Right lobe of liver (tissue), 6 donors: Measurements from ENCODE around the gene PTPRD. TPM values are rescaled to one million over a fixed set of nuclear protein-coding genes. Genes with fewer than 3 reads are reported as not detected.

Experiments used
- ATAC-seq, 4 donors: fragments of 200-7000 bp; cut with Tn5 transposase; one replicate each; pipeline ENCODE4 v1.9.1; 2020; ENCODE audit warnings: mild to moderate bottlenecking in 4 of 4, moderate library complexity in 4 of 4
- DNase-seq, 3 donors: peaks; one replicate each; pipeline ENCODE4 v3.0.0-alpha.2; 2020
- H3K27ac ChIP-seq, 3 donors: fragments of 200-600 bp; one replicate each; pipeline ENCODE4 v1.8.0; 2022
- H3K27me3 ChIP-seq, 2 donors: fragments of 200-600 bp; one replicate each; pipeline ENCODE4 v1.8.0; 2022
- H3K36me3 ChIP-seq, 4 donors: fragments of 200-600 bp; sonication (generic) in 1 of 4; one replicate each; pipeline versions ENCODE4 v1.5.1 to v1.8.0; 2017 to 2022; ENCODE audit warnings: control low read depth in 1 of 4
- H3K4me1 ChIP-seq, 4 donors: fragments of 200-600 bp; sonication (generic) in 1 of 4; one replicate each; pipeline versions ENCODE4 v1.5.1 to v1.8.0; 2017 to 2022; ENCODE audit warnings: control low read depth in 1 of 4
- H3K4me3 ChIP-seq, 3 donors: fragments of 200-600 bp; one replicate each; pipeline ENCODE4 v1.8.0; 2022
- H3K9me3 ChIP-seq, 4 donors: fragments of 200-600 bp; sonication (generic) in 1 of 4; one replicate each; pipeline versions ENCODE4 v1.5.1 to v1.8.0; 2017 to 2022; ENCODE audit warnings: control low read depth in 1 of 4
- POLR2A ChIP-seq: fragments of 450-650 bp; IDR thresholded peaks from one replicate; pipeline ENCODE4 v1.6.1; 2017; ENCODE audit warnings: antibody characterized with exemption, mild to moderate bottlenecking
- WGBS: methylation state at CpG from one replicate; pipeline ENCODE4 v1.1.6; 2018; ENCODE audit warnings: low coverage, low lambda C conversion rate; ENCODE audit not compliant: insufficient coverage; ENCODE audit errors: missing lambda C conversion rate; 5-methylcytosine and 5-hydroxymethylcytosine counted together
- intact Hi-C, 2 donors: fragments of 100-400 bp; cut with DNase I; formaldehyde crosslinking; loops; one replicate each; pipeline versions ENCODE4 v1.11.2 to v1.14.1; 2022
- small RNA-seq, 2 experiments: library from RNA; depleted of rRNA; stranded (forward); fragments of <200 nt; gene quantifications; one replicate each; pipeline ENCODE3, GENCODE V24; 2016
- total RNA-seq, 6 experiments: library from RNA; depleted of rRNA in 2 of 6; stranded (reverse); fragments of >200 nt in 2 of 6; fragmentation: NEBNext Ultra II Directional in 3 of 6; extraction: Animal tissue kit (Norgen Biotek cat#: 25700) in 3 of 6; gene quantifications; one replicate each; pipeline versions ENCODE4 v1.1.0 to v1.2.4, GENCODE V29; 2016 to 2023
- TF ChIP-seq, protein P1 (sequence below), 4 donors: fragments of 200-600 bp in 3 of 4; fragments of 450-650 bp in 1 of 4; IDR thresholded peaks; one replicate each; pipeline versions ENCODE4 v1.5.1 to v1.8.0; 2016 to 2022; ENCODE audit warnings: antibody characterized with exemption in 4 of 4, mild to moderate bottlenecking in 2 of 4
- donor health status: DM: no; HTN: yes; CAD: no.
- donor health status: DM: no; HTN: no; CAD: no.
- donor health status: DM: no; HTN: no; CAD: no.
- donor health status: DM: no; HTN: yes; CAD: no.
- donor health status: DM: no; HTN: yes; CAD: no.

Gene PTPRD
- total RNA-seq, 6 experiments from 2014 or later, result 5.4 to 29.8 (median 13.9) TPM

GRCh38 chr9:8266861-8267260, 2345.9 kb downstream of the PTPRD start:
- no peaks in the 10 kb centered on the region for H3K4me1 ChIP-seq
- no peak overlapping the region for H3K27ac ChIP-seq
- no peak overlapping the region for H3K4me3 ChIP-seq
- 0% methylated on average over 1 of the region's 1 CpG for WGBS
- intact Hi-C loops, result no loop called here
- ATAC-seq (no peak), DNase-seq (no peak)
- no peaks in the 10 kb centered on the region for H3K36me3 ChIP-seq
- no peaks in the 10 kb centered on the region for H3K9me3 ChIP-seq
- no peak for TF ChIP-seq POLR2A
- TF ChIP-seq, protein P1, sequence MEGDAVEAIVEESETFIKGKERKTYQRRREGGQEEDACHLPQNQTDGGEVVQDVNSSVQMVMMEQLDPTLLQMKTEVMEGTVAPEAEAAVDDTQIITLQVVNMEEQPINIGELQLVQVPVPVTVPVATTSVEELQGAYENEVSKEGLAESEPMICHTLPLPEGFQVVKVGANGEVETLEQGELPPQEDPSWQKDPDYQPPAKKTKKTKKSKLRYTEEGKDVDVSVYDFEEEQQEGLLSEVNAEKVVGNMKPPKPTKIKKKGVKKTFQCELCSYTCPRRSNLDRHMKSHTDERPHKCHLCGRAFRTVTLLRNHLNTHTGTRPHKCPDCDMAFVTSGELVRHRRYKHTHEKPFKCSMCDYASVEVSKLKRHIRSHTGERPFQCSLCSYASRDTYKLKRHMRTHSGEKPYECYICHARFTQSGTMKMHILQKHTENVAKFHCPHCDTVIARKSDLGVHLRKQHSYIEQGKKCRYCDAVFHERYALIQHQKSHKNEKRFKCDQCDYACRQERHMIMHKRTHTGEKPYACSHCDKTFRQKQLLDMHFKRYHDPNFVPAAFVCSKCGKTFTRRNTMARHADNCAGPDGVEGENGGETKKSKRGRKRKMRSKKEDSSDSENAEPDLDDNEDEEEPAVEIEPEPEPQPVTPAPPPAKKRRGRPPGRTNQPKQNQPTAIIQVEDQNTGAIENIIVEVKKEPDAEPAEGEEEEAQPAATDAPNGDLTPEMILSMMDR (IDR thresholded peaks at IDR 0.05), result no peak
- H3K27me3 ChIP-seq, result no peaks in the 10 kb centered on the region

GRCh38 chr9:8265281-8265680, 2347.5 kb downstream of the PTPRD start:
- Histone ChIP-seq H3K4me3 (no peak overlapping the region), H3K9me3 (no peaks in the 10 kb centered on the region), H3K27ac (no peak overlapping the region), H3K36me3 (no peaks in the 10 kb centered on the region), H3K27me3 (no peaks in the 10 kb centered on the region), H3K4me1 (no peaks in the 10 kb centered on the region)
- TF ChIP-seq, protein P1 (IDR thresholded peaks at IDR 0.05), result no peak
- TF ChIP-seq POLR2A, result no peak
- ATAC-seq, result no peak
- WGBS, result 85% methylated on average over 2 of the region's 2 CpGs
- DNase-seq, result no peak
- intact Hi-C loops, result no loop called here

Small RNAs within 50 kb of the gene (small RNA-seq; reads per million reads assigned to genes)
- gene AL135790.2 (0 reads per million in 2 experiments), gene RNU7-185P (0 reads per million in 2 experiments)
